Measurements from ENCODE around the gene PALLD.

DNA sequence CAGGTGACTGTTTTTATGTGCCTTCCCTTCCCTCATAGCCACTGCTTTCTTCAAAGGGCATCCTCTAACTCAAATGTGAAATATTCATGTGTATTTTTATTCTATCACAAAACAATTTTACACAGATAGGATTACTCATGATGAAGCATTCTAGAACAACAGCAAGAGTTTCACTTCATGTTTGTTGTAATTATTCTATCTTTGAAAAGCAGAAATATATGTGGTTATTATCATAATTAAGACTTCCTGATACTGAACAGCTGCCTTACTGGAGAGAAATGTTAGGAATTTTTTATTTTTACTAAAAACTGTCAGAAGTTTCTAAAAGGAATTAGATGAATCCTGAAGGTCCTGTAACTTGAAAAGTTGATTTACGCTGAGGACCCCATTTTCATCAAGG is 229.1 kb downstream of the PALLD start:
- TF ChIP-seq, protein P1, sequence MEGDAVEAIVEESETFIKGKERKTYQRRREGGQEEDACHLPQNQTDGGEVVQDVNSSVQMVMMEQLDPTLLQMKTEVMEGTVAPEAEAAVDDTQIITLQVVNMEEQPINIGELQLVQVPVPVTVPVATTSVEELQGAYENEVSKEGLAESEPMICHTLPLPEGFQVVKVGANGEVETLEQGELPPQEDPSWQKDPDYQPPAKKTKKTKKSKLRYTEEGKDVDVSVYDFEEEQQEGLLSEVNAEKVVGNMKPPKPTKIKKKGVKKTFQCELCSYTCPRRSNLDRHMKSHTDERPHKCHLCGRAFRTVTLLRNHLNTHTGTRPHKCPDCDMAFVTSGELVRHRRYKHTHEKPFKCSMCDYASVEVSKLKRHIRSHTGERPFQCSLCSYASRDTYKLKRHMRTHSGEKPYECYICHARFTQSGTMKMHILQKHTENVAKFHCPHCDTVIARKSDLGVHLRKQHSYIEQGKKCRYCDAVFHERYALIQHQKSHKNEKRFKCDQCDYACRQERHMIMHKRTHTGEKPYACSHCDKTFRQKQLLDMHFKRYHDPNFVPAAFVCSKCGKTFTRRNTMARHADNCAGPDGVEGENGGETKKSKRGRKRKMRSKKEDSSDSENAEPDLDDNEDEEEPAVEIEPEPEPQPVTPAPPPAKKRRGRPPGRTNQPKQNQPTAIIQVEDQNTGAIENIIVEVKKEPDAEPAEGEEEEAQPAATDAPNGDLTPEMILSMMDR (IDR thresholded peaks at IDR 0.05; ENCODE audit: borderline replicate concordance, extremely low read depth, low read length, poor library complexity, severe bottlenecking), result no peak
- TF ChIP-seq EZH2 (IDR thresholded peaks at IDR 0.05; ENCODE audit: borderline replicate concordance, low read depth, low read length, severe bottlenecking), result no peak
